Measurements from ENCODE around the gene ASPHD1.
"Not testable (repeated sequence)": the region's sequence is repeated elsewhere in the genome, so short reads cannot be mapped to it uniquely, and the experiment has no call there.

ASPHD1 gene

DNA sequence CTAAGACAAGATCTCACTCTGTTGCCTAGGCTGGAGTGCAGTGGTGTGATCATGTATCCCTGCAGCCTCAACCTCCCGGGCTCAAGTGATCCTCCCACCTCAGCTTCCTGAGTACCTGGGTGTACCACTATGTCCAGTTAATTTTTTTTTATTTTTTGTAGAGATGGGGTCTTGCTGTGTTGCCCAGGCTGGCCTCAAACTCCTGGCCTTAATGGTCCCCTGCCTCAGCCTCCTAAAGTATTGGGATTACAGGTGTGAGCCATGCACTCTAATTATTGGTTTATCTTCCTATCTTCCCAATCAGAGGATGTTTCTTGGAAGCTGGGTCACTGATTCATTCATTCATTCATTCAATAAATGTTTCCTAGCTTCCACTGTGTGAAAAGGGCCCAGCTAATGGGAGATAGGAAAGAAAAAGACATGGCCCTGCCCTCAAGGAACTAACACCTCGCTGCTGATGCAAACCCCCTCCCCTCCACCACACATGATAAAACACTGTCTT, 8.5 kb downstream of the ASPHD1 start:
- DNase-seq, result no peak

DNA sequence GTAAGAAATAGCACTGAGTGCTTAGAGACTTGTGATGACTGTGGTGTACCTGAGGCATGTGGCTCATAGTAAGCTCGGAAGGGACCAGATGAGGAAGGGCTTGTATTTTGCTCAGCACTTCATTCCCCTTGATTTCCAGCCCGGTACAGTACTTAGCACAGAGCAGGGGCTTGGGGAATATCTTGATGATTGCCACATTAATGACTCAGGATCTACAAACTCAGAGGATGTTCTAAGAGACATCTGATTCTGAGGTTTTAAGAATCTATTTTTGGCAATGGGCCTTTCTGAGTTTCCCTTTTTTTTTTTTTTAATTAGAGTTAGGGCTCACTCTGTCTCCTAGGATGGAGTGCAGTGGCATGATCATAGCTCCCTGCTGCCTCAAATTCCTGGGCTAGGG, 9.1 kb downstream of the ASPHD1 start:
- no peak for DNase-seq

DNA sequence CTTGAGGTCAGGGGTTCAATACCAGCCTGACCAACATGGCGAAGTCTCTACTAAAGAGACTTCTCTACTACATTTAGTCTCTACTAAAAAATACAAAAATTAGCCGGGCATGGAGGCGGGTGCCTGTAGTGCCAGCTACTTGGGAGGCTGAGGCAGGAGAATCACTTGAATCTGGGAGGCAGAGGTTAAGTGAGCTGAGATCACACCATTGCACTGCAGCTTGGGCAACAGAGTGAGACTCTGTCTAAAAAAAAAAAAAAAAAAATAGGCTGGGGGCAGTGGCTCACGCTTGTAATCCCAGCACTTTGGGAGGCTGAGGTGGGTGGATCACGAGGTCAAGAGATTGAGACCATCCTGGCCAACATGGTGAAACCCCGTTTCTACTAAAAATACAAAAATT, 9.6 kb downstream of the ASPHD1 start:
- DNase-seq, result not testable (repeated sequence)

DNA sequence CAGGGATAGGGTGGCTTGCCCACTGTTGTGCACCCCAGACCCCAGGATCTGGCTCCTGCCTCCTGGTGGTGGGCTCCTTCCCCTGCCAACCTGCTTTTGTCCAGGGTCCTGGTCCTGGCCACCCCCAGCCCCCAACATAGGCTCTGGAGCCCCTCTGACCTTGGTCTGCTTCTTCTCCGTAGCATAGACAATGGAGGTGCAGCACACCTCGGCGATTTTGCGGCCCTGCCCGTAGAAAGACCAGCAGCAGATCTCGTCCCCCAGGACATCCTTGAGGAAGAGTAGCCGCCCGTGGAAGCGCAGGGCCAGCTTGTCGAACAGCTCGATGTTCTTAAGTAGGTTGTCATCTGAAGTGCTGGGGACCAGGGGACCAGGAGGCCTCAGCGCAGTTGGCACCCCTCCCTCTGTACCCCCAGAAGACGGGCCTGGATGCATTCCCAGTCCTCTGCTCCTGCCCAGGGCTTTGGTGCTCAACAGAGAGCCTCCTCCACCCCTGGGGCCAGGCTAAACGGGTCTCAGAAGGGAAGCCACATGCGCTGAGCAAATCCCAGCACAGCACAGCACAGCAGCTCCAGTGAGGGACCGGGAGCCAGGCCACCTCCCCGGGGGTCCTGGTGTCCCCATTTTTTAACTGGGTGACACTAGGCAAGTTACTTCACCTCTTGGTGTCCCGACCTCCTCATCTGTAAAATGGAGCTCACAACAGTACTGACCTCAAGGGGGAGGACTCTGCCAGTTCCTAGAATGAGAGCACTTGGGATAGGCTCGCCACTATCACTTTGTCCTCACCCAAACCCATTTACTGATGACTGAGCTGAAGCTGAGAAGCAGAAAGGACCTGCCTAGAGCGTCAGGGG, 10.8 kb downstream of the ASPHD1 start:
- DNase-seq, result no peak

DNA sequence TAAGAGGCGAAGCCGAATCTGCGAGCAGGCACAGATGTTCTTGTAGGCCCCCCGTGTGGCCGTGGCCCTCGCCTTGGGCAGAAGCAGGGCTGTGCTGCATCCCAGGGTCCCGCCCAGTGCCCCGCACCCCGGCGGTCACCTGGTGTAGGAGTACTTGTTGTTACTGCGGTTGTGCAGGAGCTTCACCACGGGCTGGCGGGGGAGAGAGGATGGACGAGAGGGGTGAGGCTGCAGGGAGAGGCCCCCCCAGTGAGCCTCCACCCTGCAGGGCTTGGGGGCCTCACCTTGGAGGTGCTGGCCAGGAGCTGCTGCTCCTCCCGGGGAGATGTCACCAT, 11.4 kb downstream of the ASPHD1 start:
- DNase-seq, result no peak

DNA sequence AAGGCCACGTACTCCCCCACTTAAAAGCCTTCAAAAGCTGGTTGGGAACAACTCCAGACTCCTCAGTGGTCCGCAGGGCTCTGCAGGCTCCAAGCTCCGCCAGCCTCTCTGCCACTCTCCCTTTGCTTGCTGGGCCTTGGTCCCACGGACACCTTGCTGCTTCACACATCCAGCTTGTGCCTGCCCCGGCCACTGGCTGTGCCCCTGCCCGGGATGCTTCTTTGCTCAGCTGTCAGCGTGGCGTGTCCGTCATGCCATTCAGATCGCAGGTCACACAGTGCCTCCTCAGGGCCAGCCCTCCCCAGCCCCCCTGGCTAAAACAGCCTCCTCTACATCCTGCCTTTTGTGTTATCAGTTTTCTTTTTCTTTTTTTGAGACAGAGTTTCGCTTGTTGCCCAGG, 11.8 kb downstream of the ASPHD1 start:
- no peak for DNase-seq

DNA sequence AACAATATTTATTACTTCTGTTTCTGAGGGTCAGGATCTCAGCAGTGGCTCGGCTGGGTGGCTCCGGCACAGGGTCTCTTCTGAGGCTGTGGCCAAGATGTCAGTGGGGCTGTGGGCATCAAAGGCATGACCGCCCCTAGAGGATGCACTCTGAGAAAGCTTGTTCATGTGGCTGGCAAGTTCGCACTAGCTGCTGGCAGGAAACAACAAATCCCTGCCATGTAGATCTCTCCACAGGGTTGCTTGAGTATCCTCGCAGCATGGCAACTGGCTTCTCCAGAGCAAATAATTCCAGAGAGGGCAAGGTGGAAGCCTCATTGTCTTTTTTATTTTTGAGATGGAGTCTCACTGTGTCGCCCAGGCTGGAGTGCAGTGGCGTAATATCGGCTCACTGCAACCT, 13.2 kb downstream of the ASPHD1 start:
- no peak for DNase-seq

DNA sequence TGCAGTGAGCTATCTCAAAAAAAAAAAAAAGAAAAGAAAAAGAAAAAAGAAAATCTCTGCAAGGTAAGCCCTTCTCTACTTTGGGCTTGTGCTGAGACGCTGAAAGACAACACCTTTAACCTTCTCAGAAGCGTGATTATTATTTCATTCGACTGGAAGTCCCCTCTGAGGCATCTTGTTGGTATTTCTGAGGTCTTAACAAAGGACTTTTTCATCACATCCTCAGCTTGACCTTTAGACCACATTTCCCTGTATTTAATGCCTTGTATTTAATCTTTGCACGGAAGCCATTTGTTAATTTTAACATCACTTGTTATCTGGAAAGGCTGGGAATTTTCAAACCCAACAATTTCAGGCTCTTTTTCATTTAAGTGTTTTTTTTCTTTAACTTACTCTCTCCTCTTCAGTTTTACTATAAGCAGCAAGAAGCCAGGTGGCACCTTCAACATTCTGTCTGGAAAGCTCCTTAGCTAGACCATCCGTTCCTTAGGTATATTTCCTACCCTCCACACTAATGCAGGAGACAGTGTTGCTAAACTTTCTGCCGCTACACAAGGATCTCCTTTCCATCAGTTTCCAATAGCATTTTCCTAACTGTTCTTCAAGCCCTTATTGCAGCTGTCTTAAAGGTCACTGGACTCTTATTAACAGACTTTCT, 15.4 kb downstream of the ASPHD1 start:
- no peak for DNase-seq

DNA sequence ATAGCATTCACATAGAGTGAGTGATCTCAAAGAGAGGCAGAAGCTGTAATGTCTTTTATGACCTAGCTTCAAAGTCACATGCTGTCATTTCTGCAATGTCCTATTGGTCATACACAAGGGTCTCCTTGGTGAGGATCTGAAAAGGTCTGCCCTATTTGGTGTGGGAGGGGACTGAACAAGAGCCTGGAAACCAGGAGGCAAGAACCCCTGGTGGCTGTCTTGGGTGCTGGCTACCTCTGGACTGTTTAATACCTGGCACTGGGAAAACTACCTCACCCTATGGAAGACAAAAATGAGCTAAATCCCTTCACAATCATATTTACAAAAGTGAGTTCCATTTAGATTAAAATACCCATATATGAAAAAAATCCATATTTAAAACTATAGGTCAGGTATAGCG, 16.7 kb downstream of the ASPHD1 start:
- no peak for DNase-seq

DNA sequence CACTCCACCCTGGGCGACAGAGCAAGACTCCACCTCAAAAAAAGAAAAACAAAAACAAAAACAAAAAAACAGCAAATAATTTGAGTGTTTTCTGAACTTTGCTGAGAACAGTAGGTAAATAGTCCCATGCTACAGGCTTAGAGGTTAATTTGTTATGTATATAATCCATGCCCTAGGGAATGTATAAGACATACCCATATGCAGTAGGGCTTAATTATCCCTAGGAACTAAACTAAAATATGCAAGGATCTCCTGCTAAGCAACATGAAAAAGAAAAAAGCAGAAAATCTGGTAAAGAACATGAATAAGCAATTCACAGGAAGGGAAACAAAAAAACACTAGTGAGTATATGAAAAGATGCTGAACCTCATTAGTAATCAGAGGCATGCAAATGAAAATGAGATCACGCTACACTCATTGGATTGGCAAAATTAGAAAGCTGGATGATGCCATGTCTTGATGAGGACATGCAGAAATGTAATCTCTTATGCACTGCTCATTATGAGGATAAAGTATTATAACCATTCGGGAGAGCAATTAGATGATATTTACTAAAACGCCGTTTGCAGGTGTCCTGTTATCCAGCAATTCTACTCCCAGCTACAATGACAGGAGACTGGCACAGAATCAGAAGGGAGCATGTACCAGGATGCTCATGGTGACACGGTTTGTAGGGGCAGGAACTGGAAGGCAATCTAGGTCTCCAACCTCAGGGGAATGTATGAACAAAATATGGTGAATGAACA, 20.2 kb downstream of the ASPHD1 start:
- DNase-seq, result no peak

DNA sequence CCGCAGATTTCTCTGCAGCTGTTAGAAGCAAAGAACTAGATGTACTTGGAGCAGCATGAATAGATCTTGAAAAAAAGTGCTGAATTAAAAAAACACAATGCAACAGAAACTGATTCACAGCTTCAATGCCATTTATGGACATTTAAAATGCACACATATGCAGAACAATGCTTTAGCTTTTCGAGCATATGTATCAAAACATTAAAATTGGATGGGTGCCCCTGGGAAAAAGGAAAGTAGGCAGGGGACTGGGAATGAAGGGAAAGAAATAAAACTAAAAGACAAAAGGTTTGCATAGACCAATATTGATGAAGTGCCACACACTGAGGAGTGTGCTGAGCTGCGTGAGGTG, 20.7 kb downstream of the ASPHD1 start:
- DNase-seq, result no peak

DNA sequence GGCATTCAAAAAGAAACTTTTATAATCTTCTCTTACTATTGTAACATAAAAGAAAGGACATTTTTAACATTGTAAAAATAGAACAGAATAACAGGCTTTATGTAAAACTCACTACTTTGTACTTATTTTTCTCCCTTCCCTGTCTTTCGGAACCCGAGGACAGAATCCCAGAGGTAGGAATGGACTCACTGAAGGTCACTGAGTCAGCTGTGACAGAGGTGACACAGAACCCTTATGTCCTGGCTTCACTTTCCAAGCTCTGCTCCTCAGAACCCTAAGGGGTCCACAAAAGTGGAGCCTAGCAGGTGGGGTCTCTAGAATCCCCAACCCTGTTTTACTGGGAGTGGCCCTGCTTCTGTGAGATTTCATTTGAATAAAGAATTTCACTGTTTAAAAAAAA, 22.0 kb downstream of the ASPHD1 start:
- no peak for DNase-seq

DNA sequence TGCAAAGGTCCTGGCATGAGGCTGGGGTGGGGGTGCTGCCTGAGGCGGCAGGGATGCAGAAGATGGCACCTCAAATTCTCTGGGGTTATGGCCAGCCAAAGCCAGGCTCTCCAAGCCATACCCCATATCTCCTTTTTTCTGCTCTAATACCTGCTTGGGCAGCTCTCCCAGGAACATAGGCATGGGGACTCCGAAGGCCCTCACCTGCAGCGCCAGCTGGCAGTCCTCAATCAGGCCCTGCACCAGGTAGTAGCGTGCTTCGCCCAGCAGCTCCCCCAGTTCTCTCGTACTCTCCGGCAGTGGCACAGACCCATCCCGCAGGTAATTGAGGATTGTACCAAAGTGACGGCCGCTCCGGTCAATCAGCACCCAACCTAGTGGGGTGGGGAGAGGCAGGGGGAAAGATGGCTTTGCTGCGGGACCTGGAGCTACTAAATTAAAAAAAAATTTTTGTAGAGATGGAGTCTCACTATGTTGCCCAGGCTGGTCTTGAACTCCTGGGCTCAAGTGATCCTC, 22.8 kb downstream of the ASPHD1 start:
- DNase-seq, result no peak

DNA sequence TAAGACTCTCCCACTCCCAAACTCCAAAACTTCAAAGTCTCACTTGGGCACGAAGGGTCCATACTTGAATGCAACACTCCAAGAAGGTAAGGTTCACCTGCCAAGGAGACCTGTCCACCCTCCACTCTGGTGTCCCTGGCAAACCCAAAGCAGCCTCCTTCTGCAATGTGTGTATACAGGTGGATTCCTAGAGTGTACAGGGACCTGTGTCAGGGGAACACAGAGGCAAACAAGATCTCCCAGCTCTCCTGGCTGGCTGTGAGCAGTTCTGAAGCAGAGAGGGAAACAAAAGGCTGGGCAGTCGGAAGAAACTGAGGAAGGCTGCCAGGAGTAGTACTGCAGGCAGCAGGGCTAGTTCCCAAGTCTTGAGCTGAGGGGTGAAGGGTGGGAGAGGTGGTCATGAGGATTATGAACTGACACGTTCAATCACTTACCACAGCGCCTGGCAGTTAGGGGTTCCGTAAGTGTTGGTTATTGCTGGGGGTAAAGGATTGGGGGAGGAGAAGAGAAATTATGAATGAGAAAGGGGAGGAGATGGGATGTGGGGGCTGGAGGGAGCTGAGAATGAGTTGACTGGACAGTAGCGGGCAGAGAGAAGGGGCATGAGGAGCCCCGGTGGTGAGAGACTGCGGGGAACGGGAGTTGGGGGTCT, 24.9 kb downstream of the ASPHD1 start:
- DNase-seq, result peak; percentile 65

DNA sequence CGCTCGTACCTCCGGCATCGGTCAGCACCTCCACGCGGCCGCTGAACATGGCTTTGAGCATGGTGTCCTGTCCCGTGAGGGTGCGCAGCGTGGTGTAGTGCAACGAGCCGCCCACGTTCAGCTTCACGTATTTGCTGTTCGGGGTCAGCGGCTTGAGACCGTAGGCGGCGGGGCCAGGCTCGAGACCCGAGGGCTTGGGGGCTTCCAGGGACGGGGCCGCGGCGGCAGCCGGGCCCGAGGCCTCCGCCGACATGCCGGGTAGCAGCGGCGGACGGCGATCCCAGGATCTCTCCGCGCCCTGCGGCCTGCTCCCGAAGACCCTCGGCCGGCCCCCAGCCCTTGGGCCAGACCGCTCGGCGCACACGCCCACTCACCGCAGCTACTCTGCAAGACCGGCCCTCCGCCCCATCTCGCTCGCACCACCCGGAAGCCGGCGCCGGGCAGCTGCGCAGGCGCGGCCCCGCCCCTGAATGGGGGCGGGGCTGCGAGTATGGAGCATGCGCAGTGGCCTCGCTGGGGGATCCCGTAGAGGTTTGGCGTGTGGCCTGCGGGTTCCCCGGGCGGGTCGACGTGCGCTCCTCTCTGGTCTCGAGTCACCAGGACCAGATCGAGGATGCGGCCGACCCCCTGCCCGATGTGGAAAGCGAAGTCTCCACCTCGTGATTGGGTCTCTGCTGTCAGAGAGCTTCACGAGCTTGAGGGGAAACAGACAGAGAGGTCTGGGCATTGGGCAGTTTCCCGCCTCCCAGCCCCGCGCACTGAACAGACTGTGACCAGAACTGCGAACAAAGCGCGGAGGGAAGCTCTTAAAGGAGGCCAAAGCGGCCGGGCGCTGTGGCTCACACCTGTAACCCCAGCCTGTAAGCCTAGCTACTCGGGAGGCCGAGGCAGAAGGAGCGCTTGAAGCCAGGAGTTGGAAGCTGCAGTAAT, 25.8 kb downstream of the ASPHD1 start, which contains the start of gene KCTD13:
Gene KCTD13 (minus strand): TSS at position 446 of the 930 bp plus-strand sequence. CDS start 193 bp downstream, at position 253.
- DNase-seq, result peak; percentile 99

DNA sequence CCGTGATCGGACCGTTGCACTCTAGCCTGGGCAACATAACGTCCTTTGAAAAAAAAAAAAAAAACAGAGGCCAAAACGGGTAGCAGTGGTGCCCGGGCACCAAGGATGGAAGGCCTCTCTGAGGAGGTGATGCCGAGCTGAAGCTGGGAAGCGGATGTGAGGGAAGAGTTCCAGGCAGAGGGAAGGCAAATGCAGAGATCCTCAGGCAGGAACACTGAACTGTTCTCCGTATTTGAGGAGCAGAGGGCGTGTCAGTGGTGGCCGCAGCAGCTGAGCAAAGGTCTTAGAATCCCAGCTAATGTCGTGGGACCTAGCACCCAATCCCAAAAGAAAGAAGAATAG, 26.4 kb downstream of the ASPHD1 start:
- no peak for DNase-seq

DNA sequence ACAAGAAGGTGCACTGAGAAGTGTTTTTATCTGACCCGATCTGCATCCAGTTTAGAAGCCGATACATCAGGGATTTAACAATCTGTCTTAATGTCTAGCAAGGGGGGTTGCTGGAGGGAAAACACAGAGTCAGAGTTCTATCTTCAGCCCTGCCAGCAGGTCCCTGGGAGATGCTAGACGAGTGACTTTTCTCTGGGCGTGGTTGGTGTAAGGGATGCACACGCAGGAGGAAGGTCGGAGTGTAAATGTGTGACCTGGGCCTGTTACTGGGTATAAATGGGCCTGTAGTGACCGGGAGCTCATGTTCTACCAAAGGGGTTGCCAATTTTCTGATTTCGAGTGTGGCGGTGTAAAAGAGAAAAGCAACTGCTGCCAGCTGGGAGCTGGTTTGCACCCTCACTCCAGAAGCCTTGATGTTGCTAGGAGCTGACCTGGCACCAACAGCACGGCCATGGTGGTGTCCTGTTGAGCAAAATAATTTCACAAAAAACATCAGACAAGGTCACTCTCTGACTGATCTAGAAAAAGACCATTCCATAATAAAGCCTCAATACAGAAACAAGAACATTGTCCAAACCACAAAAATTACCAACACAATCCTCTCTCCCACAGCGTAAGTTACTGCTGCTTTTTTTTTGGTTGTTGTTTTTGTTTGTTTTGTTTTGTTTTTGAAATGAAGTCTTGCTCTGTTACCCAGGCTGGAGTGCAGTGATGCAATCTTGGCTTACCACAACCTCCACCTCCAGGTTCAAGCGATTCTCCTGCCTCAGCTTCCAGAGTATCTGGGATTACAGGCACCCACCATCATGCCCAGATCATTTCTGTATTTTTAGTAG, 27.0 kb downstream of the ASPHD1 start:
- no peak for DNase-seq

DNA sequence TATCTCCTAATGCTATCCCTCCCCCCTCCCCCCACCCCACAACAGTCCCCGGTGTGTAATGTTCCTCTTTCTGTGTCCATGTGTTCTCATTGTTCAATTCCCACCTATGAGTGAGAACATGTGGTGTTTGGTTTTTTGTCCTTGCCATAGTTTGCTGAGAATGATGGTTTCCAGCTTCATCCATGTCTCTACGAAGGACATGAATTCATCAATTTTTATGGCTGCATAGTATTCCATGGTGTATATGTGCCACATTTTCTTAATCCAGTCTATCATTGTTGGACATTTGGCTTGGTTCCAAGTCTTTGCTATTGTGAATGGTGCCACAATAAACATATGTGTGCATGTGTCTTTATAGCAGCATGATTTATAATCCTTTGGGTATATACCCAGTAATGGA, 31.5 kb downstream of the ASPHD1 start:
- DNase-seq, result not testable (repeated sequence)

DNA sequence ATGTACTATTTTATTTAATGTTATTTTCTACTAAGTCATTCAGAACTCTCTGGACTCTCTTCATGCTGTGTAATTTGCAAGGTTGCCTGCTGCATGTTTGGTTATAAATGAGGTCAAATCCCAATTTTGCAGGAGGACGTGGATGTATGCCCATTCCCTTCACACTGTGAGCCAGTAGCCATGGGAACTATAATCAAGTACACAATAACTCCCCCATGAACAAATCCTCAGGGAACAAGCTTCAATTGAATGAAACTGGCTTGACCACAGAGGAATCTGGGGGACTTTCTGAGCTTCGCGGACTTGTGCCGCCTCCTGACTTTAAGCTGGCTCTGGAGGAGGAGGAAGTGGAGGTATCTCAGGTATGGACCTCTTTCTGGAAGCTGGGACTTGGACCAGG, 40.4 kb downstream of the ASPHD1 start:
- no peak for DNase-seq

DNA sequence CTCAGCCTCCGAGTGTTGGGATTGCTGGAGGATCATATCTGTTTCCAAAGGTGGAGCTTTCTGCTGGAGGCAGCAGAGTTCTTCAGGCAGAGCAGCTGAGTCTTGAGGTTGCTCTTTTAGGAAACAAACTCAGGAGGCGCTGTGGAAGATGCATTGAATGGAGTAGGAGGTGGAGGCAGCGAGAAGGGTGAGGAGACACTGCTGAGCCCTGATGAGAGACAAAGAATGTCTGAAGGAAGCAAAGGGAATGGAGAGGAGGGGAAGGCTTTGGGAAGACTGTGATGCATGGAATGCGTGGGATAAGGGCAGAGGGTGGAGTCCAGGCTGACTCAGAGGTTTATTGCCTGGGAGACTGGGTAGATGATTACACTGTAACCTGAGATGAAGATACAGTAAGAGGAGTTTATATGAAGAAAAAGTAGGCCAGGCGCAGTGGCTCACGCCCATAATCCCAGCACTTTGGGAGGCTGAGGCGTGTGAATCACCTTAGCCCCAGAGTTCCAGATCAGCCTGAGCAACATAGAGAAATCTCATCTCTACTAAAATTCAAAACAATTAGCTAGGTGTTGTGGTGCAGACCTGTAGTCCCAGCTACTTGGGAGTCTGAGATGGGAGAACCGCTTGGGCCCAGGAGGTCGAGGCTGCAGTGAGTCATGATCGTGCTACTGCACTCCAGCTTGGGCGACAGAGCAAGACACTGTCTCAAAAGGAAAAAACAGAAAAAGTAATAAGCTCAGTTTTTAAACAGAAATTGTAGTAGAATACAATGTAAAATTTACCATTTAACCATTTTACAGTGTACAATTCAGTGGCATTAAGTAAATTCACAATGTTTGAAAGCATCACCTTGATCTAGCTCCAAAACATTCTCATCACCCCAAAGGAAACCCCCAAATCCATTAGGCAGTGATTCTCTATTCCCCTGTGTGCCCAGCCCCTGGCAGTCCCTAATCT, 43.8 kb downstream of the ASPHD1 start:
- no peak for DNase-seq

Data from activated CD8-positive, alpha-beta memory T cell treated with anti-CD3 and anti-CD28 coated beads for 24 hours (primary cell).